Parathyroid adenoma (tissue), 2 donors: ENCODE data around the gene BRDT.

Experiments used
- H2AFZ ChIP-seq: fragments of 300-600 bp; sonication (generic); one replicate; pipeline ENCODE4 v1.7.0; 2017; ENCODE audit warnings: antibody characterized with exemption, mild to moderate bottlenecking
- H3K27ac ChIP-seq: fragments of 300-600 bp; sonication (generic); one replicate; pipeline ENCODE4 v1.7.0; 2017
- H3K27me3 ChIP-seq: fragments of 300-600 bp; sonication (generic); one replicate; pipeline ENCODE4 v1.7.0; 2017; ENCODE audit warnings: low read length; ENCODE audit not compliant: control insufficient read depth, insufficient read depth
- H3K36me3 ChIP-seq: fragments of 300-600 bp; sonication (generic); one replicate; pipeline ENCODE4 v1.7.0; 2017; ENCODE audit warnings: low read length; ENCODE audit not compliant: control insufficient read depth, insufficient read depth
- H3K4me1 ChIP-seq: fragments of 300-600 bp; sonication (generic); one replicate; pipeline ENCODE4 v1.7.0; 2017; ENCODE audit warnings: control low read depth
- H3K4me2 ChIP-seq: fragments of 300-600 bp; sonication (generic); one replicate; pipeline ENCODE4 v1.7.0; 2017; ENCODE audit warnings: low read length
- H3K4me3 ChIP-seq: fragments of 300-600 bp; sonication (generic); one replicate; pipeline ENCODE4 v1.7.0; 2017; ENCODE audit warnings: low read depth, low read length
- H3K79me2 ChIP-seq: fragments of 300-600 bp; sonication (generic); one replicate; pipeline ENCODE4 v1.7.0; 2017; ENCODE audit warnings: control low read depth
- H3K9ac ChIP-seq: fragments of 300-600 bp; sonication (generic); one replicate; pipeline ENCODE4 v1.7.0; 2017; ENCODE audit warnings: mild to moderate bottlenecking
- H3K9me3 ChIP-seq: fragments of 300-600 bp; sonication (generic); one replicate; pipeline ENCODE4 v1.7.0; 2017; ENCODE audit warnings: low read length; ENCODE audit not compliant: control insufficient read depth
- TF ChIP-seq, protein P1 (sequence below): fragments of 300-600 bp; sonication (generic); IDR thresholded peaks from one replicate; pipeline ENCODE4 v1.7.0; 2017; ENCODE audit warnings: antibody characterized with exemption, mild to moderate bottlenecking
- donor health status: primary hyperparathyroidism.

BRDT gene

DNA sequence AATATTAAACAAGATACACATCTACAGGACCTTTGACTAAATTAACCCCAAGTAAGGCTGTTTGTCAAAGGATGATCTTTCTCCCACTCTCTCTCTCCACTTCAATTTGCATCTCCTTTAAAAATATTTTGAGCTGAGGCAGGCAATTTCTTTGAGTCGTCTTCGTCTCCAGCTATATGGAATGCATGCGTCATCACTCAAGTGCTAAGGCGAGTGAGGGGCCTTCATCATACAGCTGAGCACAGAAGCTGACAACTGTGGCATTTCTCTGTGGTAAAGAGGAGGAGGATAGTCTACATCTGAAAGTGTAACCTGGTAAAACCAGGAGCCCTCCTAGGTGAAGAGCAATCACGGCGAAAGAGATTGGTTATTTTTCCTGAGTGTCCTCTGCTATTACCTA lies 88.2 kb downstream of the BRDT start:
- no peaks in the 10 kb centered on the region for H3K36me3 ChIP-seq
- H3K27ac ChIP-seq: no peak overlapping the region
- no peak overlapping the region for H3K9ac ChIP-seq
- H3K27me3 ChIP-seq: no peaks in the 10 kb centered on the region
- H3K4me1 ChIP-seq: no peaks in the 10 kb centered on the region
- TF ChIP-seq, protein P1, sequence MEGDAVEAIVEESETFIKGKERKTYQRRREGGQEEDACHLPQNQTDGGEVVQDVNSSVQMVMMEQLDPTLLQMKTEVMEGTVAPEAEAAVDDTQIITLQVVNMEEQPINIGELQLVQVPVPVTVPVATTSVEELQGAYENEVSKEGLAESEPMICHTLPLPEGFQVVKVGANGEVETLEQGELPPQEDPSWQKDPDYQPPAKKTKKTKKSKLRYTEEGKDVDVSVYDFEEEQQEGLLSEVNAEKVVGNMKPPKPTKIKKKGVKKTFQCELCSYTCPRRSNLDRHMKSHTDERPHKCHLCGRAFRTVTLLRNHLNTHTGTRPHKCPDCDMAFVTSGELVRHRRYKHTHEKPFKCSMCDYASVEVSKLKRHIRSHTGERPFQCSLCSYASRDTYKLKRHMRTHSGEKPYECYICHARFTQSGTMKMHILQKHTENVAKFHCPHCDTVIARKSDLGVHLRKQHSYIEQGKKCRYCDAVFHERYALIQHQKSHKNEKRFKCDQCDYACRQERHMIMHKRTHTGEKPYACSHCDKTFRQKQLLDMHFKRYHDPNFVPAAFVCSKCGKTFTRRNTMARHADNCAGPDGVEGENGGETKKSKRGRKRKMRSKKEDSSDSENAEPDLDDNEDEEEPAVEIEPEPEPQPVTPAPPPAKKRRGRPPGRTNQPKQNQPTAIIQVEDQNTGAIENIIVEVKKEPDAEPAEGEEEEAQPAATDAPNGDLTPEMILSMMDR: no peak
- H3K4me3 ChIP-seq: no peak overlapping the region
- H3K79me2 ChIP-seq: no peaks in the 10 kb centered on the region
- no peak overlapping the region for H2AFZ ChIP-seq
- no peaks in the 10 kb centered on the region for H3K9me3 ChIP-seq
- no peak overlapping the region for H3K4me2 ChIP-seq

- Histone ChIP-seq H3K36me3 (no peaks in the 10 kb centered on the region), H2AFZ (no peak overlapping the region), H3K27ac (no peak overlapping the region), H3K9me3 (no peaks in the 10 kb centered on the region), H3K4me2 (no peak overlapping the region), H3K79me2 (no peaks in the 10 kb centered on the region), H3K4me3 (no peak overlapping the region), H3K4me1 (no peaks in the 10 kb centered on the region), H3K27me3 (no peaks in the 10 kb centered on the region), H3K9ac (no peak overlapping the region)
- TF ChIP-seq, protein P1: no peak
These were observed 89.6 kb downstream of the BRDT start for GRCh38 chr1:92038695-92039346.

DNA sequence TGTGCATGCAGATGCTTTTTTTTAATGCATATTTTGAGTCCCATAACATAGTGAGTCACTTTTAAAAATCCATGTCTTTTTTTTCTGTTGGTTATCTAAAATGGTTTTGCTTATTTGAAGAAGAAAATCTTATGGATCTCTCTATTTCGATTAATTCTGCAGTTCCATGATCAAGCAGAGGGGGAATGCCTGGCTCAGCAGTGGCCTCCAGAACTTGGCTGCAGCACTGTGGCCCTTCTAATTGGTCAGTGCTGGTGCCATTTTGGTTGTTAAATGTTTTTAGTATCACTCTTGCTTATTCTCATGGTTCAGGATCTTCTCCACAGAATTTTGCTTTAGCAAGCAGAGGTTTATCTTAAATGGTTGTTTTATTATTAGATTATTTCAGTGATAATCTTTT lies 91.8 kb downstream of the BRDT start:
- TF ChIP-seq, protein P1: no peak
- Histone ChIP-seq H3K4me3 (no peak overlapping the region), H3K36me3 (no peaks in the 10 kb centered on the region), H3K27ac (no peak overlapping the region), H3K79me2 (no peaks in the 10 kb centered on the region), H3K27me3 (no peaks in the 10 kb centered on the region), H3K4me2 (no peak overlapping the region), H2AFZ (no peak overlapping the region), H3K9ac (no peak overlapping the region), H3K4me1 (no peaks in the 10 kb centered on the region), H3K9me3 (no peaks in the 10 kb centered on the region)

DNA sequence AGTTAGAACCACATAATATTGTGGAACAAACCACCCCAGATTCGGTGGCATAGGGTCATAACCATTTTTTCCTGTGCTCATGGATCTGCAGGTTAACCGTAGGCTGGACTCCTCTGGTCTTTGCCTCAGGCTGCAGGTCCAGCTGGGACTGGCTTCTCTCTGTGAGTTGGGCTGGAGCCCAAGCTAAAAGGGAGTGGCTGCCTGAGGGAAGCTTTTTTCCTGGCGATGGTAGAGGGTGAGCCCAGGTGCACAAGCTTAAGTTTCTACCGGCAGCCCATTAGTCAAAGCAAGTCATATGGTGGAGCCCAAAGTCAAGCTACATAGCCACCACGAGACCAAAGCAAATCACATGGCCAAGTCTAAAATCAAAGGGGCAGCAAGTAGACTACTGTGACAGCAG lies 94.4 kb downstream of the BRDT start:
- TF ChIP-seq, protein P1: no peak
- no peaks in the 10 kb centered on the region for H3K27me3 ChIP-seq

More for the DNA sequence above, 94.4 kb downstream of the BRDT start:
- Histone ChIP-seq H3K79me2 (no peaks in the 10 kb centered on the region), H3K4me3 (no peak overlapping the region), H3K27ac (no peak overlapping the region), H3K4me2 (no peak overlapping the region), H3K36me3 (no peaks in the 10 kb centered on the region), H3K4me1 (no peaks in the 10 kb centered on the region), H3K9ac (no peak overlapping the region), H3K9me3 (no peaks in the 10 kb centered on the region), H2AFZ (no peak overlapping the region)
